CD8-positive, alpha-beta memory T cell (primary cell): ENCODE measurements around the gene RBBP9. TPM values are rescaled to one million over a fixed set of nuclear protein-coding genes. Genes with fewer than 3 reads are reported as not detected.

Source experiments
- polyA plus RNA-seq: library from polyadenylated mRNA; unstranded; fragments of 300-500 nt; fragmentation: Illumina TruSeq; gene quantifications from one replicate; pipeline ENCODE4 v1.2.3, GENCODE V29; 2021
- total RNA-seq, 2 experiments: library from RNA; stranded (reverse); gene quantifications; one replicate each; pipeline ENCODE4 v1.2.3, GENCODE V29; 2021

The RBBP9 gene
- total and polyA plus RNA-seq, 3 experiments from 2014 or later: 7.9 to 20.4 (median 18.1) TPM

Other genes with a start within 250 kb of the RBBP9 start
- gene ZNF133, start 208.7 kb downstream of the RBBP9 start, total RNA-seq: 1 to 10 TPM; 6.1 to 6.4 TPM
- 5.9 TPM for gene ZNF133, start 208.7 kb downstream of the RBBP9 start, polyA plus RNA-seq
- 1 to 10 TPM; 2.8 to 3.1 TPM for gene DZANK1, start 30.2 kb downstream of the RBBP9 start, total RNA-seq
- gene DZANK1, start 30.2 kb downstream of the RBBP9 start, polyA plus RNA-seq: 1.7 TPM
- gene POLR3F, start 29.8 kb downstream of the RBBP9 start, total RNA-seq: 10 to 100 TPM; 17.3 to 18.0 TPM
- 8.2 TPM for gene POLR3F, start 29.8 kb downstream of the RBBP9 start, polyA plus RNA-seq
- 100 to 1,000 TPM; 103 to 105 TPM for gene SEC23B, start 10.7 kb upstream of the RBBP9 start, total RNA-seq
- 51.1 TPM for gene SEC23B, start 10.7 kb upstream of the RBBP9 start, polyA plus RNA-seq
- gene SMIM26, start 70.2 kb upstream of the RBBP9 start, total RNA-seq: 10 to 100 TPM; 45.2 to 47.1 TPM
- 187 TPM for gene SMIM26, start 70.2 kb upstream of the RBBP9 start, polyA plus RNA-seq
- 10 to 100 TPM; 60.2 to 60.8 TPM for gene DTD1, start 90.8 kb upstream of the RBBP9 start, total RNA-seq
- 59.6 TPM for gene DTD1, start 90.8 kb upstream of the RBBP9 start, polyA plus RNA-seq